Activated CD8-positive, alpha-beta memory T cell treated with anti-CD3 and anti-CD28 coated beads for 36 hours (primary cell): ENCODE data around the gene WNT5A. TPM values are rescaled to one million over a fixed set of nuclear protein-coding genes. Genes with fewer than 3 reads are reported as not detected.

Experiments
- CTCF ChIA-PET: fragments of 350-600 bp; sonication (Branson Sonifier 250); formaldehyde crosslinking; loops from one replicate; lab custom pipeline; 2021; ENCODE audit warnings: antibody characterized with exemption; lab: Charles Lee
- POLR2A ChIA-PET: fragments of 350-600 bp; sonication (Branson Sonifier 250); formaldehyde crosslinking; loops from one replicate; lab custom pipeline; 2021; ENCODE audit warnings: antibody characterized with exemption; lab: Charles Lee
- total RNA-seq, 2 experiments: library from RNA; stranded (reverse); gene quantifications; one replicate each; pipeline ENCODE4 v1.2.3, GENCODE V29; 2021

The WNT5A gene
- total RNA-seq, 2 experiments from 2014 or later = not detected

DNA sequence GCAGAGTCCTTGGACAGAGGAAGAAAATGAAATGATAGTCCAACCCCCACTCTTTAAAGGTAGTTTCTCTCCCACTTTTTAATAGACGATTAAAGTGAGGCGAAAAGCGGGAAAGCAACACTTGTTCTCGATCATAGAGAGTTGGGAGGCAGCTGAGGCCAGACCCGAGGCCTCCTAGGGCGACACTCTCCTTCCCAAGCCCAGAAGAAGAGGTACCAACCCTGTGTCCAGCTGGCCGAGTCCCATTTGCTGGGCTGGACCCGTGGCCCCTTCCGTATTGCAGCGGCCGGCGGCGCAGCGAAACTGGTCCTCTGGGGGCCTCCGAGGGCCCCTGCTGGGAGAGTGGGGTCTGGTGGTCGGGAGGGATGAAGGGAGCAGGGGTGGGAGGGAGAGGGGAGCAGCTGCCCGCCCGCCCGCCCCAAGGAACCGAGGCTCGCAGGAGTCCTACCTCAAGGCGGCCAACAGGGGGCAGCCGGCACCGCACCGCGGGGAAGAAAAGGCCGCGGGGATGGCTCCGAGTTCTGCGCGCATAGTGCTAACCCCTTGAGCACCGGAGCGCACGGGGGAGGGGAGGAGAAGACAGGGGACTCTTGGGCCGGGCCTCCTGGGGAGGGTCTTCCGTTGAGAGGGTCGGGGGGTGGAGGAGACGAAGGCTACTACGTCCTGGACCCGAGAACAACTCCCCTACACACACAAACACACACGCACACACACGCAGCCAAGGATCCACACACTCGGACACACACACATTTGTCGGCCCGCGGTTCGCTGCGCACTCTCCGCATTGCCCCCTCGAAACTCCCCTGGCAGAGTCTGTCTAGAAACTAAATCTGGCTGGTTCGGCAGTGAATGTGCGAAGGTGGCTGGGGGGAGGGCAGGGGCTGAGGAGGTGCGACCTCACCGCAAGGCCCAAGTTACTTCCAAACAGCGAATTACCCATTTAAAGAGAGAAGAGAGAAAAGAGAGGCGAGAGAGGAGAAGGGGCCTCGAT is 2.0 kb downstream of the WNT5A start:
- CTCF ChIA-PET = no interaction called here
- POLR2A ChIA-PET = no interaction called here

DNA sequence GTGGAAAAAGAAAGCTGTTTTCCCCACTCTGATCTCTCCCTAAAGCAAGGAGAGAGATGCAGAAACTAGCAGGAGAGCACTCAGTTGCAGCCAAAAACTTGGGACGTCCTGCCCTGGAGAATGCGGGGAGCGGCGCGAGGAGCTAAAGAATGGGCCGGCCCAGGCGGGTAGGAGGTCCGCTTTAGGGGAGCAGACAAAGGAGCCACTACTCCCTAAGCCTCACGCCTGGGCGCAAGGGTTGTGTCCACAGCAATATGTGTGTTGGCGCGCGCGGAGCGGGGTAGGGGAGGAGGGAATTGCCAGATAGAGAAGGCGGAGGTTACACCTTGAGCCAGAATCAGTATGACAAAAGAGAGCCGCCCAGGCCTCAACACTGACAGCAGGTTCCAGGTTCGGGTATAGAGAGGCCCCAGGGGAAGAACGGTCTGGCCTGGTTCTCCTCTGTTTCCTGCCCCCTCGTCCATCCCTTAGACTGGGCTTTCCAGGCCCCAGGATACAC is 2.9 kb downstream of the WNT5A start:
- CTCF ChIA-PET = no interaction called here
- POLR2A ChIA-PET = no interaction called here

DNA sequence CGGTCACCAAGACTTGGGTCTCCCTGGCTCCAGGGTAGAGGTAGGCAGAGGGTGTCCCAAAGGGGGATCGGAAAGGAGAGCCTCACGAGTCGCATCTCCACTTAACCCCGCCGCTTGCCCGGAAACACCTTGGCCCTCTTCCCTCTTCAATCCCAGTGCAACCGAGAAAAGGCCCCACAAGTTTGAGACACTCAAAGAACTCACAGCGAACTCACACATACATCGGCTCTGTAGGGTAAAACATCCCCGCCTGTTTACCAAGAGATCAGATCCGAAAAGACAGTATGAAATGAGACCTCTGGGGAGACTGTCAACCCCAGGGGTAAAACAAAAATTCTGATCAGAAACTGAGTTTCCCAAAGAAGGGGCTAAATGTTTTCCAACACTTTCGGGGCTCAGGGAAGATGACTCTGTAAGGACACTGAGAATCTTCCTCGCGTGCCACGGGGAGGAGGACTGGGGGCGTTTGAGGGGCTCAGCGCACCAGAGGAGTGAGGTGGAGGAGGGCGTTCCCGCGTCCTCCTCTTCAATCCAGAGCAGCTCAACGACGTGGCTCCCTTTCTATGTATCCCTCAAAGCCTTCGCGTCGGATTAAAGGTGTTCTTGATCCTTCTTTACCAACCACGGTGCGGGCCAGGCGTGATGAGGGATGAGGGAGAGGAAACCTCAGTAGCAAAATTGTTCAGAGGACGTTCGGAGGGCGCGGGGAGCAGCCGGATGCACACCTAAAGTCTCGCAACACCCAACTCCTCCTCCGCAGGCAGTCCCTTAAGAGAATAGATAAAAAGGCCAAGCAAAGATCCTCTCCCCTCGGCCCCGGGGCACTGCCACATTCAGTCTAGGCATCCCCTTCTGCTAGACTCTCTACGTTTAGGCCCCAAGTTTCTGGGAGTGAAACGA is 3.7 kb downstream of the WNT5A start:
- ChIA-PET CTCF (no interaction called here), POLR2A (no interaction called here)

DNA sequence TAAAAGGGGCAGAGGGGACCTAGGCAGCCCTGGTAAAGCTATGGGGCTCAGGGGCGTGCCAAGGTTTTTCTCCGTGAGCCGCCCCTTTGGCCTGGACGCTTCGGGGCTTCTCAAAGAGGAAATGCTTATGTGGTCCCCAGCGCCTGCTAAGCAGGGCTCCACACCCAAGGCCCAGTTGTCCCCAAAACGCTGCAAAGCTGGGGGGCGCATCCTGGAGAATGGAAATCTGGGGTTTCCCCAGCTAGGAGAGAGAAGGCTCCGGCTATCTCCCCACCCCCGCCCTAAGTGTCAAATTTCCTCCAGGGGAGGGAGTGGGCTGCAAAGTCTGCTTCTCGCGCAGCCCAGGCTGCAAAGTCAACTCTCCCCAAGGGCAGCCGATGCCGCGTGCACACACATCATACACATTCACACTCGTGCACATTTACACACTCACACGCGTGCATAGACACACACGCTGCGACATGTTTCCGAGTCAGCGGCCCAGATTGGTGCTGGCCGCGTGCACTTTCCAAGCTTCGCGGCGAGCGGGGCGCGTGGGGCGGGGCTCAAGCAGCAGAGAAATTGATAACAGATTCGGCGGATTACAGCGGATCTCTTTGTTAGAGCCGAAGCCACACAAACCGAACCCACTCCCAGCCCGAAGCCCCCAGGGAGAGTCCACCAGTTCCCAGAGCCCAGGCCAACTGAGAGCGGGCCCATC is 4.5 kb downstream of the WNT5A start:
- ChIA-PET POLR2A (no interaction called here), CTCF (no interaction called here)

DNA sequence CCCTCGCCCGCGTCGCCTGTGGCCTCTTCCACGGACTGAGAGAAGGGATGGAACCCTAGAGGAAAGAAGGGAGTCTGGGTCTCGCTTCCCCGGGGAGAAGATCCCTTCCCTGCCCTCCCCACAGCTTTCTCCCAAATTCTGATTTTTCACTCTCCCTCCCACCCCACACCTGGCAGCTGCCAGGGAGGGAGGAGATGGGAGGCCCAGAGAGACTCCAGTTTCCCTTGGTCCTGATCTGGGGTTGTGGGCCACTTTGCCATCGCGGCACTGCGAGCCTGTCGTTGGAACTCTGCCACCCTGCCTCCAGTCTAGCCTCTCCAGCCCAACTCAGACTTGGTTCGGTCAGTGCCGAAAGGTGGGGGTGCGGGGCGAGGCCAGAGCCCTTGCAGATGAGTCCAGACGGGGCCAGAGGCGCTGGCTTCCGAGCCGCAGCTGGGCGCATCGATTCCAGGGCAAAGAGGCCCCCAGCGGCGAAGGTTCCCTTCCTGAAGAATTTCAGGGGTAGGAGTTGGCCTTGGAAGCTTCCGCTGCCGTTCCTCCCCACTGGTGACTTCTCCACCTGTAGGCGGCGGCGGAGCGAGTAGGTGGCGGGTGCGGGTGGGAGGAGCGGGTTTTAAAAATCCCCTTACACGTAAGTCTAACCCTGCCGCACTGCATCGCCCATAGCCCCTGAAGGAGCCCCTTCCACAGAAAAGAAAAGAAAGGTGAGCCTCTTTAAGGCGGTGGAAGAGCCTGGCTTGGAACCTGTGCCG is 5.2 kb downstream of the WNT5A start:
- POLR2A ChIA-PET = no interaction called here

DNA sequence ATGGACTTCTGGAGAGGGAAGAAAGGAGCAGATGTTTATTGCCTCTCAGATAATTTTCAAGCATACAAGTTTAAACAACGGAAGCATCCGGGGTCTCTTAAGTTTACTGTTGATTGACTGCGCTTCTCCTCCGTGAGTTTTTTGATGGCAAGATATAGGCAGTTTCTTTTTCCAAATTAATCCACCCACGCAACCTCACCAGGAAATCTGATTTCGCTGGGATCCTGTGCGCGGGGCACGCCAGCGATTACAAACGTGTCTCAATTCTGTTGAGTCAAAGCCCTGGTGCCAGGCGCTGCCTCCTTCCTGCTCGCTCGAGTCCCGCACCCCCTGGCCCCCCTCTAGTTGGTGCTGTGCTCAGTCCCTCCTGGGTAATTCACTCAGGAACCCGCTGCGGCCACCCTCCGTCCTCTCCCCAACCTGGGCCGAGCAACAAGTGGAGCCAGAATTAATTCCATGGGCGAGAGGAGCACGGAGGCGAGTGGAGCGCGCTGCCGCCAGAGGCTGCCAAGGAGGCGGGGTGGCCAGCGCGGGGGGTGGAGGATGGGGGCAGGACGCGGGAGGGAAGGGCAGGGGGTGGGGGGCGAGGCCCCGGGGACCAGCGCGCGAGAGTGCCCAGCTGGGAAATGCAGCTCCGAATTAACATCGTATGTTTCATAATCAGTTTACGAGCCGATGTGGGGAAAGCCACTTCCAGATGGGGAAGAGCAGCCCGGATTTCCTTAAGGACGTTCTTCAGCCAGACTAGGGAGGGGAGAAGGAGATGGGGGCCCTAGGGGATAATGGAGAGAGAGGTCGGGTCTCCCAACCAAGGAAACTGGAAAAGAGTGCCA is 6.0 kb downstream of the WNT5A start:
- ChIA-PET CTCF (no interaction called here), POLR2A (no interaction called here)

More for the DNA sequence above, 5.2 kb downstream of the WNT5A start:
- CTCF ChIA-PET = no interaction called here

DNA sequence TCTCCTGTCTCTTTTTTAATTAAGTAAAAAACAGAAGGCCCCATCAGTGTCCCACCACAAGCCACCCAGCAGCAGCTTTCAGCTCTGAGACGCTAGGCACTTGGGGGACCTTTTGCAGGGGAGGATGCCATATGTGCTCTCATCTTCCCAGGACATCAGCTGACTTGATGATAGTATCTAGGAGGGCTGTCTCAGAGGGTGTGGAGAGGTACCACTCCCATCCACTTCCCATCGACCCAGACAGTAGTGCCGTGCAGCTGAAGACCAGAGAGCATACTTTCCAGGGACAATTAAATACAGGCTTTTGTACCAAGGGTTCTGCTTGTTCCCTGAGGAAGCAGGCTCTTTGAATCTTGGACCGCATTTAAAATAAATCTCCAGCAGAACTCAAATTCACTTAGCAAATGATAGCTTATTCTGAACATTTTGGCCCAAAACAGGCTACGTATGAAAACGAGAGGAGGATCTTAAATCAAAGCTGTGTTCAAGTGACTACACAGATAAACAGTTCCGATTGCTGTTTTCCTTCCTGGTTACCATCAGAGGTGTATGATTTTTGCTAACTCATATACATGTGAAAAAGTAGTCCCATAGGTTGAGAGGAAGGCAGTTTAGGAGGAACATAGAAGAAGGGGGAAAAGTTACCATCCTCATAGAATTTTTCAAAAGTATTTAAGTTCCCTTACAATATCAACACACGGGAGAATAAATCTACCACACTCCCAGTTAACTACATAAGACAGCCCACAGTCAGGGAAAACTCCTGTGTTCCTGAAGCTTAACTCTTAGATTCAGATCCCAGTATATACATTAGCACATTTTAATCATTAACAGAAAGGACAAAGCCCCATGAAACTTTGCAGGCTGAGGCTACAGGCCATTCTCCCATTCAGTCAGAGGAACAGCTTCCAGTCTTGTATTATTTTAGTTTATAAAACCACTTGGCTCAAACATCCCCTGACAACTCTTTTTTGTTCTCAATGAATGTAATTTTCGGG is 9.5 kb downstream of the WNT5A start:
- ChIA-PET CTCF (no interaction called here), POLR2A (no interaction called here)

DNA sequence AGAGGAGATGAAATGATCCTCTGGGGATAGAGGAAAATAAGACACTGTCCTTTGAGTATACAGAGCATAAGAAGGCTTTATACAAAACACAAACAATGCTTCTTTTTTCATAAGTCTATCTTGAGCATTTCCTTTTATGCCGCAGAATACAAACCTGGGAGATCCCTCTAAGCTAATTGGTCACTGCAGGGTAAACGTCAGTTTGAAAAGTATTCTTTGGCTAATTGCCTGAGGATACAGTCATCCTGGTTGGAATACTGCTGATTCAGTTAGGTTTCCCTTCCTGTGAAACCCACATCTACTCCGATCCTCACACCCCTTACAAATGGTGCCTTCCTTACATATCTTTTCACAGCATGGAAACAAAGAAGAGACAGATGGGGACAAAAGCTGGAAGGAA is 10.6 kb downstream of the WNT5A start:
- POLR2A ChIA-PET = no interaction called here
- CTCF ChIA-PET = no interaction called here

DNA sequence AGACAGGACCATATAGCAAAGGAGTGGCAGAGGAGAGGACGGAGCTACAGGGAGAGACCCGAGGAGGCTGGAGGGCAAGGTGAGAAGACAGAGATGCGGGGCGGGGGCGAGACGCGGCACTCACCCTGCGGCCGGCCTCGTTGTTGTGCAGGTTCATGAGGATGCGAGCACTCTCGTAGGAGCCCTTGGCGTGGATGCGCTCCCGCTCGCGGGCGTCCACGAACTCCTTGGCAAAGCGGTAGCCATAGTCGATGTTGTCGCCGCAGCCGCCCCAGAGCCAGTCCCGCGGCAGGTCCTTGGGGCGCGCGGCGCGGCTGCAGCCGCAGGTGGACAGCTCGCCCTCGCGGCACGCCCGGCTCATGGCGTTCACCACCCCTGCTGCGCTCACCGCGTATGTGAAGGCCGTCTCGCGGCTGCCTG is 12.9 kb downstream of the WNT5A start:
- CTCF ChIA-PET = no interaction called here

DNA sequence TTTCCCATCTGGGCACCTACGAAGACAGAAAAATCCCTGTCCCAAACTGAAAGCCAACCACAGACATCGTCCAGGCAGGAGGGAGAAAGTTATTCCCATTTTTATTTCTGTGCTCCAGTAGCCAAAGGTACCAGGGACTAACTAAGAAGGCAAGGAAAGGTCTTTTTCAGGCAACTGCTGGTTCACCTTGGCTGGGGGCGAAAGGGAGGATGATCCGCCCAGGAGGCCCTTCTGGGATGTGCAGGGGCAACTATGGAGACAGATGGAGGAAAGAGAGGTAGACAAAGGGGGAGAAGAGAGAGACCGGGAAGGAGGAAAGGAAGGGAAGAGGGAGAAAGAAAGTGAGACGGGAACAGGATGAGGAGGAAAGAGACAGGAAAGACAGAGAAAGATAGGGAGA is 13.3 kb downstream of the WNT5A start:
- CTCF ChIA-PET = no interaction called here
- POLR2A ChIA-PET = no interaction called here

More for the DNA sequence above, 12.9 kb downstream of the WNT5A start:
- POLR2A ChIA-PET = no interaction called here

DNA sequence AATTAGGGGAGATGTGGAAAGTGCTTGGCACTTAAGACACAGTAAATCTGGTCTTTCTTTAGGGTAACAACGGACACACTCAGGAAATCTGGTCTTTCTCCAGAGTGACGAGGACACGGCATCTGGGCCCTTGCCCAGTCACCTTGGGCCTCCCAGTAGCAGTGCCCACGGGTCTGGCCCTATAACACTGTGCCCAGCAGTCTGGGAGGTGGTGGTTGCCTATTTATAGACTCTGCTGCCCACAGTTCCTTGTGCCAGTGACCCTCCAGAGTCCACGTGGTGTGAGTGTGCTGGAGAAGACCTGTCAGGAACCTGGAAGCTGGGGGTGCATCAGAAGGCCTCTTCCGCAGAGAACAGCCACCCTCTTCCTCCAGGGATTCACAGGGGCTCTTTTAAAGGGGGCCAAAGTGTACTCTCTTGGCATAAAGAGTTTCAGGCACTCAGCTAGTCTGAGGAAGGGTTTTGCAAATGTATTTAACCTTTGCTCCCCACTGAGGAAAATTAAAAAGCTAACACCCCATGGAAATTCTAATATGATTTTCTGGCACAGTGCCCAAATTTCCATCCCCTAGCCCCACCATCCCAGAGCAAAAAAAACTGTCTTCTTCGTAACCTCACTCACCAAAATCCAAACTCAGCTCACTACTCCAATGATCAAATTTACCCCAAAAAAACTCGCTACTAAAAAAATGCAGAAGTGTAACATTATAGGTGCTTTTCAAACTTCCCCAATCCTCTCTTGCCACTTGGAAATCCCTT is 15.4 kb downstream of the WNT5A start:
- POLR2A ChIA-PET = no interaction called here
- CTCF ChIA-PET = no interaction called here

DNA sequence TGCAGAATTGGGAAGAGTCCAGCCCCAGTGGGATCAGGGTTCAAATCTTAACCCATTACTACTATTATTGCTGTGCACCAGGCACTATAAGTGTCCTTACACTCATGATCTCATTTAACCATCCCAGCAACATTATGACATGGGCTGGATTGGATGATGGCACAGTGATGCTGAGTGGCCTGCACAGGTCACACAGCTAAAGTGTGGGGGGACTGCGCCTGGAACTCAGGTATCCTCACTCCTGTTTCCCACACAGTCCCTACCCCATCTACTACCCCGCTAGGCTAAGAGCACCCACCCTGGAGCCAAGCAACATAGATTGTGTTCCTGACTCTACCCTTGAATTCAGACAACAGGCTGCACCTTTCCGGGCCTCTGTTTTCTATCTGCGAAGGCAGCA is 16.0 kb downstream of the WNT5A start:
- CTCF ChIA-PET = no interaction called here
- POLR2A ChIA-PET = no interaction called here

DNA sequence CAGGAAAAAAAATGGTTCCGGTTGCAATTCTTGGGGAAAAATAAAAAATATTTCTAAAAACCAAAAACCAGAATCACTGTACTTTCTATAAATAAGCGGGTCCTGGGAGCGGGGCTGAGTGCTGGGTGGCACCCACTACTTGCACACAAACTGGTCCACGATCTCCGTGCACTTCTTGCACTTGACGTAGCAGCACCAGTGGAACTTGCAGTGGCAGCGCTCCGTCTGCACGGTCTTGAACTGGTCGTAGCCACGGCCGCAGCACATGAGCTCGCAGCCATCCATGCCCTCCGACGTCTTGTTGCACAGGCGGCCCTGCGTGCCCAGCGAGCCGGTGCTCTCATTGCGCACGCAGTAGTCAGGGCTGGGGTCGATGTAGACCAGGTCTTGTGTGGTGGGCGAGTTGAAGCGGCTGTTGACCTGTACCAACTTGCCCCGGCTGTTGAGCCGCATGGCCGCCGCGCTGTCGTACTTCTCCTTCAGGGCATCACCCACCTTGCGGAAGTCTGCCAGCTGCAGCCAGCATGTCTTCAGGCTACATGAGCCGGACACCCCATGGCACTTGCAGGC is 17.1 kb downstream of the WNT5A start:
- ChIA-PET CTCF (no interaction called here), POLR2A (no interaction called here)

DNA sequence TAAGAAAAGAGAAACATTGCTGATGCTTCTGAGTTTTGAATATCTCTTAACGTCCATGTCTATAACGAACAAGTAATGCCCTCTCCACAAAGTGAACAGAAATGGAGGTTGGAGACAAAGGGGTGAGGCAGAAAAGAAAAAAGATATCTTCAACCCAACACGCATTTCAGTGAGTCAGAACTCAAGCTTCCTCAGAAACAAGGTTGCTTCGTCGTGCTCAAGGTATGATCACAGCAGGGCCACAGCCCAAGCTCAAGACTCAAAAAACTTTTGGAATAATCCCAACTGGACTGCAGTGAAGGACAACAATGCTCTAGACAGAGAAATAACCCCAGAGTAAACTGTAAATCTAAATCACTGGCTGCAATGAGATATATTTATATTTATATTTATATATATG is 18.9 kb downstream of the WNT5A start:
- POLR2A ChIA-PET = no interaction called here
- CTCF ChIA-PET = interaction anchor here (0.6 kb wide), 1 partner anchor 44 kb away, joined by 3 read pairs; no protein-coding TSS in a partner anchor

DNA sequence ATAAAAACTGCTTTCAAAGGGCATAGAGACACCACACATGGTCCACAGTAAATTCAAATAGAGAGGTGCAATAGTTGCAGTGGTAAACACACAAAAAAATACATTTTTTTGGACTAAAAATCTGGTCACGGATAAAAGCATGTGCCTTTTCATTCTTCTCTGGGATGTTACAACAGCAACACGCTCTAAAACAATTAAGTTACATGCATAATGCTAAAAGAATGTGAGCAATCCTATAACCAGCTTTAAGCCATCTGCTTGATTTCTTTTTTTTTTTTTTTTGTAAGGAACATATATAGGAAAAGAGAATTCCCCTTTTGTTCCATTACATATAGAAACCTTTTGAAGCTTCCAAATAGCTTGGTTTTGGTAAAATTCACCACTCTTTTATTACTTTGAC is 20.0 kb downstream of the WNT5A start:
- POLR2A ChIA-PET = no interaction called here
- CTCF ChIA-PET = no interaction called here

DNA sequence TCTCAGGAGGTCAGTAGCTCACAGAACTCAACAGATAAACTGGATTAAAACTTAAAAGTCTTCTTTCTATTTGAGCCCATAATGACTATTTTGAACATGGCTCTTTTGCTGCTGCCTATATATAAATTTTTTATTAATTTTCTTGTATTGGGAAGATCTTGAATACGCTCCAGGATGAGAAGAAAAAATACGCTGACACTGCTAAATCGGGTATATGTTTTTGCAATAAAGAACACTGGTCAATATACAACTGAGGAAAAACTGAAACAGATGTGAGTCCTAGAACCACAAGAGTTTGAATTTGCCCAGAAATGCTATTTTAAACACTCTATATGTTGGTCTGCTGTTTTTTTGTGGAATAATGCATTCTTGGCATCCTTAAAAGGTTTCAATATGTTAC is 20.6 kb downstream of the WNT5A start:
- ChIA-PET CTCF (no interaction called here), POLR2A (no interaction called here)
